ENCODE data around the gene MACROD1. TPM values are rescaled to one million over a fixed set of nuclear protein-coding genes. Genes with fewer than 3 reads are reported as not detected.

MACROD1 gene
- total and polyA plus RNA-seq, 2 donors (not counting 1 experiment from before 2014, with no cell fraction given) = 2.7 to 8.6 TPM

- H3K9me3 Mint-ChIP-seq (ENCODE audit: insufficient read depth) = no peaks in the 10 kb centered on the region
- CTCF ChIA-PET = interaction anchor here (1.3 kb wide), 1 partner anchor 307 kb away, joined by 3 read pairs; no protein-coding TSS in a partner anchor
- H3K27me3 Mint-ChIP-seq = peaks cover 4% of the 10 kb centered on the region
- Histone ChIP-seq H3K4me1 (ENCODE audit: control insufficient read depth in 2 of 2, insufficient read depth in 2 of 2, low read length in 2 of 2) (peaks cover 21 to 26% of the 10 kb centered on the region in 2 donors), H3K4me2 (replicated peaks; ENCODE audit: low read depth, low read length, poor library complexity, severe bottlenecking) (no peak overlapping the region), H2AFZ (ENCODE audit: insufficient read depth, low read depth, low read length, poor library complexity, severe bottlenecking) (no peak overlapping the region), H3K79me2 (ENCODE audit: control insufficient read depth, insufficient read depth, low read length) (no peaks in the 10 kb centered on the region), H3K9ac (ENCODE audit: low read length) (no peak overlapping the region), H3K27ac (ENCODE audit: low read length in 2 of 2) (no peak overlapping the region), H3K9me3 (ENCODE audit: control extremely low read depth in 1 of 3, control insufficient read depth in 2 of 3, insufficient read depth in 1 of 3, low read length in 2 of 3) (no peaks in the 10 kb centered on the region), H4K20me1 (ENCODE audit: control insufficient read depth, insufficient read depth, low read length, poor library complexity, severe bottlenecking) (peaks cover 66% of the 10 kb centered on the region), H3K36me3 (replicated peaks in 1 of 2; ENCODE audit: control extremely low read depth in 1 of 2, control insufficient read depth in 1 of 2, extremely low read depth in 1 of 2, insufficient read depth in 2 of 2, low read length in 1 of 2) (peaks cover 0 to 31% of the 10 kb centered on the region in 2 experiments), H3K27me3 (replicated peaks in 1 of 4; ENCODE audit: control extremely low read depth in 1 of 4, control insufficient read depth in 3 of 4, insufficient read depth in 4 of 4, low read length in 3 of 4) (peaks cover 0 to 9% (median 3%) of the 10 kb centered on the region in 4 experiments), H3K4me3 (ENCODE audit: control extremely low read depth in 1 of 5, extremely low read depth in 1 of 5, insufficient read depth in 1 of 5, low read depth in 2 of 5, low read length in 4 of 5) (no peak overlapping the region)
- POLR2A ChIA-PET = interaction anchor here (0.5 kb wide), 1 partner anchor 210 kb away, joined by 3 read pairs; no protein-coding TSS in a partner anchor
- H3K27ac Mint-ChIP-seq = no peak overlapping the region
- no peak for TF ChIP-seq CTCF (IDR thresholded peaks at IDR 0.05)
- WGBS (ENCODE audit: insufficient coverage) = 86% methylated on average over 10 of the region's 11 CpGs
- H3K4me1 Mint-ChIP-seq = peaks cover 16% of the 10 kb centered on the region
- intact Hi-C loops (cut with micrococcal nuclease) = no loop called here
- H3K4me3 Mint-ChIP-seq = peak overlapping the region; percentile 23
- DNase-seq = no peak
- ATAC-seq (ENCODE audit: low read depth) = no peak
Measured at GRCh38 chr11:63997801-63998337, 168.0 kb downstream of the MACROD1 start.

- Mint-ChIP-seq H3K27me3 (peaks cover 4% of the 10 kb centered on the region), H3K4me1 (peaks cover 17% of the 10 kb centered on the region), H3K4me3 (no peak overlapping the region), H3K27ac (no peak overlapping the region), H3K9me3 (ENCODE audit: insufficient read depth) (no peaks in the 10 kb centered on the region)
- no peak for TF ChIP-seq CTCF (IDR thresholded peaks at IDR 0.05)
- TF ChIP-seq EZH2 (IDR thresholded peaks at IDR 0.05; ENCODE audit: borderline replicate concordance, insufficient read depth, low read depth, low read length, poor library complexity, severe bottlenecking) = no peak
- POLR2A ChIA-PET = no interaction called here
- H4K20me1 ChIP-seq (ENCODE audit: control insufficient read depth, insufficient read depth, low read length, poor library complexity, severe bottlenecking) = peaks cover 66% of the 10 kb centered on the region
- WGBS (ENCODE audit: insufficient coverage) = 96% methylated on average over 22 of the region's 27 CpGs
- no peak overlapping the region for H3K27ac ChIP-seq (ENCODE audit: low read length in 2 of 2)
- H2AFZ ChIP-seq (ENCODE audit: insufficient read depth, low read depth, low read length, poor library complexity, severe bottlenecking) = no peak overlapping the region
- H3K36me3 ChIP-seq (replicated peaks in 1 of 2; ENCODE audit: control extremely low read depth in 1 of 2, control insufficient read depth in 1 of 2, extremely low read depth in 1 of 2, insufficient read depth in 2 of 2, low read length in 1 of 2) = peaks cover 0 to 31% of the 10 kb centered on the region in 2 experiments
- no peak overlapping the region for H3K4me2 ChIP-seq (replicated peaks; ENCODE audit: low read depth, low read length, poor library complexity, severe bottlenecking)
- ATAC-seq (ENCODE audit: low read depth) (no peak), DNase-seq (no peak)
- H3K9ac ChIP-seq (ENCODE audit: low read length) = no peak overlapping the region
- no peak overlapping the region for H3K4me3 ChIP-seq (ENCODE audit: control extremely low read depth in 1 of 5, extremely low read depth in 1 of 5, insufficient read depth in 1 of 5, low read depth in 2 of 5, low read length in 4 of 5)
- peaks cover 21 to 26% of the 10 kb centered on the region in 2 donors for H3K4me1 ChIP-seq (ENCODE audit: control insufficient read depth in 2 of 2, insufficient read depth in 2 of 2, low read length in 2 of 2)
- no peaks in the 10 kb centered on the region for H3K79me2 ChIP-seq (ENCODE audit: control insufficient read depth, insufficient read depth, low read length)
- H3K27me3 ChIP-seq (replicated peaks in 1 of 4; ENCODE audit: control extremely low read depth in 1 of 4, control insufficient read depth in 3 of 4, insufficient read depth in 4 of 4, low read length in 3 of 4) = peaks cover 0 to 9% (median 3%) of the 10 kb centered on the region in 4 experiments
- CTCF ChIA-PET = interaction anchor here (1.3 kb wide), 1 partner anchor 308 kb away, joined by 3 read pairs; no protein-coding TSS in a partner anchor
- intact Hi-C loops (cut with micrococcal nuclease) = no loop called here
- no peaks in the 10 kb centered on the region for H3K9me3 ChIP-seq (ENCODE audit: control extremely low read depth in 1 of 3, control insufficient read depth in 2 of 3, insufficient read depth in 1 of 3, low read length in 2 of 3)
Measured at GRCh38 chr11:63997104-63997700, 168.7 kb downstream of the MACROD1 start.

Measured in B cell (primary cell).